Measurements from ENCODE around the gene SLC32A1.

The SLC32A1 gene

DNA sequence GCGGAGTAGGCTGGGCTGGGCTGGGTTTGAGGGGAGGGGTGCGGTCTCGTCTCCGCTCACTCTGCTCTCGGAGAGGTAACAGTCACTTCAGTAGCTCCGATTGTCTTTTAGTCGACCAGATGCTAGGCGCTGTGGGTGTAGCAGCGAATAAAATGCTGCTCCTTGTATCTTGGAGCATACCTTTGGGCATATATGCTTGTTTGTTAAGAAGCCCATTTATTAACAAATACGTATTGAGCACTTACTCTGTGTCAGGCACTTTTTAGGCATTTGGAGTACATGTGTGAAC lies 24.5 kb downstream of the SLC32A1 start:
- H3K4me3 ChIP-seq (ENCODE audit: low read depth, low read length): peak overlapping the region; percentile 84
- TF ChIP-seq, protein P1, sequence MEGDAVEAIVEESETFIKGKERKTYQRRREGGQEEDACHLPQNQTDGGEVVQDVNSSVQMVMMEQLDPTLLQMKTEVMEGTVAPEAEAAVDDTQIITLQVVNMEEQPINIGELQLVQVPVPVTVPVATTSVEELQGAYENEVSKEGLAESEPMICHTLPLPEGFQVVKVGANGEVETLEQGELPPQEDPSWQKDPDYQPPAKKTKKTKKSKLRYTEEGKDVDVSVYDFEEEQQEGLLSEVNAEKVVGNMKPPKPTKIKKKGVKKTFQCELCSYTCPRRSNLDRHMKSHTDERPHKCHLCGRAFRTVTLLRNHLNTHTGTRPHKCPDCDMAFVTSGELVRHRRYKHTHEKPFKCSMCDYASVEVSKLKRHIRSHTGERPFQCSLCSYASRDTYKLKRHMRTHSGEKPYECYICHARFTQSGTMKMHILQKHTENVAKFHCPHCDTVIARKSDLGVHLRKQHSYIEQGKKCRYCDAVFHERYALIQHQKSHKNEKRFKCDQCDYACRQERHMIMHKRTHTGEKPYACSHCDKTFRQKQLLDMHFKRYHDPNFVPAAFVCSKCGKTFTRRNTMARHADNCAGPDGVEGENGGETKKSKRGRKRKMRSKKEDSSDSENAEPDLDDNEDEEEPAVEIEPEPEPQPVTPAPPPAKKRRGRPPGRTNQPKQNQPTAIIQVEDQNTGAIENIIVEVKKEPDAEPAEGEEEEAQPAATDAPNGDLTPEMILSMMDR (IDR thresholded peaks at IDR 0.05; ENCODE audit: low read depth, low read length, missing control alignments): no peak
- in situ Hi-C loops (cut with HindIII; ENCODE audit: low sequenced_read_pairs): no loop called here
- DNase-seq (ENCODE audit: low read depth): no peak

DNA sequence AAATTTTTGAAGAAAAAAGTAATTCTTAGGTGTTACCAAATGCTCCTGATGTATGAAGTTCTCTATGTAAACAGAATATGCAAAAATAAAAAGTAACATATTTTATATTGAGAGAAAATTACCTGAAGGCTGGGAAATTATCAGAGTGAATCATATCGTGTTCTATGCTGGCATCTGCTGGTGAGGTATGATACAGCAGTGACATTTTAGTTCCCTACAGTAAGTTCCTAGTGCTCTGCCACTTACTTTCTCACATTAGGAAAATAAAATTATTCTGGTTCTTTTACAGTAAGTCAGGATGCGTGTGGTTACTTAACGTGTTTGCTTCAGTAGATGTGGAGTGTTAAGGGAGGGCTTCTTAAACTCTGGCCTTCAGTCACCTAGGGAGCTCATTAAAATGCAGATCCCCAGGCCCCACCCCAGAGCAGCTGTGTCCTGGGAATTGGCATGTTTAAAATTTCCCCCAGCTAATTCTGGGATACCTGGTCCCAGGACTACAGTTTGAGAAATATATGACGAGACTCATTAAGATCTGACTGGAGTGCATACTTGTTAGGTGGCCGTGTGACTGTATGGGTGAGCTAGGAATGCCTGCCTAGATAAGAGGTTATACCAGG lies 27.2 kb downstream of the SLC32A1 start:
- peak; percentile 37 for DNase-seq (ENCODE audit: low read depth)
- no peak overlapping the region for H3K4me3 ChIP-seq (ENCODE audit: low read depth, low read length)
- in situ Hi-C loops (cut with HindIII; ENCODE audit: low sequenced_read_pairs): loop anchor here (10.0 kb wide), 1 partner anchor 107 kb away; no protein-coding TSS in a partner anchor
- TF ChIP-seq, protein P1 (IDR thresholded peaks at IDR 0.05; ENCODE audit: low read depth, low read length, missing control alignments): peak; percentile 61

DNA sequence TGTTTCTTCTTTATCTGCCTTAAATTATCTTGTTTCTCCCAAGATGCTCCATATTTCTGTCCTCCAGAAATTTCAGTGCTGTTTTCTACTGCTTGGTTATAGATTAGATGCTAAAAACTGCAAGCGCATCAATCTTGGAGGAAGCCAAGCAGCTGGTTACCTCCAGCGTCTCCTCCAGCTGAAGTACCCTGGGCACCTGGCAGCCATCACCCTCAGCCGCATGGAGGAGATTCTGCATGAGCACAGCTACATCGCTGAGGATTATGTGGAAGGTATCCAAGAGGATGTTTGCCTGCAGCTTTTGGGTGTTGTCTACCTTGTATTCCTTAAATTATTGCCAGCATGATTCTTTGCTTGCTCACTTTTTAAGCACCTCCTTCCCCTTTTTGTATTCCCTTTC lies 27.7 kb downstream of the SLC32A1 start:
- TF ChIP-seq, protein P1 (IDR thresholded peaks at IDR 0.05; ENCODE audit: low read depth, low read length, missing control alignments): no peak
- DNase-seq (ENCODE audit: low read depth): no peak
- in situ Hi-C loops (cut with HindIII; ENCODE audit: low sequenced_read_pairs): loop anchor here (10.0 kb wide), 1 partner anchor 107 kb away; no protein-coding TSS in a partner anchor
- no peak overlapping the region for H3K4me3 ChIP-seq (ENCODE audit: low read depth, low read length)

DNA sequence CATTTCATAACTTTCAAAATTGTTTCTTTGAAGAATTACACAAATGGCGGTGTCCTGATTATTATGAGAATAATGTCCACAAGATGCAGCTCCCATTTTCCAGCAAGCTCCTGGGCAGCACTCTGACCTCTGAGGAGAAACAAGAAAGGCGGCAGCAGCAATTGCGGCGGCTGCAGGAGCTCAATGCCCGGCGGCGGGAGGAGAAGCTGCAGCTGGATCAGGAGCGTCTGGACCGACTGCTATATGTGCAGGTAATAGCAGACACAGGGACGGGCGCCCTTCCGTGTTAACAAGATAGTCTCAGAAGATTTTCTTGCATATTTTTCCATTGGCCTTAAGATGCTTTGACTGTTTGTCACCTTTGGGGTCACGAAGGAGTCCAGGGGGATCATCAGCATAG lies 30.6 kb downstream of the SLC32A1 start:
- no peak overlapping the region for H3K4me3 ChIP-seq (ENCODE audit: low read depth, low read length)
- in situ Hi-C loops (cut with HindIII; ENCODE audit: low sequenced_read_pairs): loop anchor here (10.0 kb wide), 1 partner anchor 110 kb away; no protein-coding TSS in a partner anchor
- no peak for DNase-seq (ENCODE audit: low read depth)
- TF ChIP-seq, protein P1 (IDR thresholded peaks at IDR 0.05; ENCODE audit: low read depth, low read length, missing control alignments): no peak

DNA sequence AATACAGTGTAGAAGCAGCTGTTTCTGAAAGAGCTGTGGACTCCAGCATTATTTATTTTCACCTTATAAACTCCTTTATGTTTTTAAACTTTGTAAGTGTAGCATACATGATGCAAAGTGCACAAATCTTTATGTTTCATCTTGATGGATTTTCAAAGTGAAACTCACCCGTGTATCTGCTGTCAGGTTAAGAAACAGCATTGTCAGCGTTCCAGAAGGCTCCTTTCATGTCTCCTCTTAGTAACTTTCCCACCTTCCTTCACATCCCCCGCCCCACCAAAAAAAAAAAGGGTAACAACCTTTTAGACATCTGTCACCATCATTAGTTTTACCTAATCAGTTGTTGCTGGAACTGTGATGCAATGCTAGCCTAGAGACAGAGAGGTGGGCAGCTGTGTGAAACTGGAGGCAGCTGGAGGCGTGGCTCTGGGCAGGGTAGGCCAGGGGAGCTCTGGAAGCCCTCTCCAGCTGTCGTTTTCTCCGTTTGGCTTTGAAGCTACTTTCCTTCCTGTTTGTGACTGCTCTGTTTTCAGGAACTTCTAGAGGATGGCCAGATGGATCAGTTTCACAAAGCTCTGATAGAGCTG lies 31.1 kb downstream of the SLC32A1 start:
- DNase-seq (ENCODE audit: low read depth): no peak
- in situ Hi-C loops (cut with HindIII; ENCODE audit: low sequenced_read_pairs): loop anchor here (10.0 kb wide), 1 partner anchor 111 kb away; no protein-coding TSS in a partner anchor
- TF ChIP-seq, protein P1 (IDR thresholded peaks at IDR 0.05; ENCODE audit: low read depth, low read length, missing control alignments): no peak
- no peak overlapping the region for H3K4me3 ChIP-seq (ENCODE audit: low read depth, low read length)

DNA sequence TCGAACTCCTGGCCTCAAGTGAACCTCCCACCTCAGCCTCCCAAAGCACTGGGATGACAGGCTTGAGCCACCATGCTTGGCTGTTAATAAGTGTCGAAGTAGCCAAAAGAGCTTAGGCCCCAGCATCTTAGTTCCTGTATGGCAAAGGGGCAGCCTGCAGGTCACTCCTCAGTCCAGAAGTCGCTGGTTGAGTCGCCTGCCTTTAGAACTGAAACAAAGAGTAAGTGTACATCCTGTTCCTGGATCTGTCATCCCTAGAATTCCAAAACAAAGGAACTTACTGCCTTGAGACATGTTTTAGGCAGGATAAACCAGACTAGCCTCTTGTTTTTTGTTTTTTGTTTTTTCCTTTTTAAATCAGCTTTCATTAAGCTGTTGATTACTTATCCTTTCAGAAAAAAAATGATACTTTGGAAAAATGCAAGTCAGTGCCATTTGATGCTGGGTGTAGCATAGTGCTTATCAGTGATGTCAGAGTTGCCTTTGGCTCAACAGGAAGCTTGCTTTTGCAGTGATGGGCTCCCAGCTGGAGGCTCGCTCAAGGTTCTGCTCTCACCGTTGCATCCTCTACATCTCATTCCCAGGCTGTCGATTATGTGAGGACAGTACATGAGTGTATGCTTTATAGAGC lies 33.0 kb downstream of the SLC32A1 start:
- TF ChIP-seq, protein P1 (IDR thresholded peaks at IDR 0.05; ENCODE audit: low read depth, low read length, missing control alignments): no peak
- in situ Hi-C loops (cut with HindIII; ENCODE audit: low sequenced_read_pairs): loop anchor here (10.0 kb wide), 1 partner anchor 112 kb away; no protein-coding TSS in a partner anchor
- no peak for DNase-seq (ENCODE audit: low read depth)
- H3K4me3 ChIP-seq (ENCODE audit: low read depth, low read length): no peak overlapping the region

Measured in astrocyte of the cerebellum (primary cell).